GM10266 (cell line): ENCODE results near the gene SPTB.

ENCODE experiments used
- DNase-seq: peaks from one replicate; pipeline ENCODE4 v3.0.0; 2012; ENCODE audit errors: extremely low spot score
- TF ChIP-seq, protein P1 (sequence below): IDR thresholded peaks from 2 replicates; pipeline ENCODE4 v1.5.1; 2012; ENCODE audit warnings: mild to moderate bottlenecking, low read depth; ENCODE audit not compliant: control insufficient read depth, insufficient read depth; ENCODE audit errors: missing control alignments

SPTB gene

GRCh38 chr14:64871344-64871743 is 8.4 kb downstream of the SPTB start:
- TF ChIP-seq, protein P1, sequence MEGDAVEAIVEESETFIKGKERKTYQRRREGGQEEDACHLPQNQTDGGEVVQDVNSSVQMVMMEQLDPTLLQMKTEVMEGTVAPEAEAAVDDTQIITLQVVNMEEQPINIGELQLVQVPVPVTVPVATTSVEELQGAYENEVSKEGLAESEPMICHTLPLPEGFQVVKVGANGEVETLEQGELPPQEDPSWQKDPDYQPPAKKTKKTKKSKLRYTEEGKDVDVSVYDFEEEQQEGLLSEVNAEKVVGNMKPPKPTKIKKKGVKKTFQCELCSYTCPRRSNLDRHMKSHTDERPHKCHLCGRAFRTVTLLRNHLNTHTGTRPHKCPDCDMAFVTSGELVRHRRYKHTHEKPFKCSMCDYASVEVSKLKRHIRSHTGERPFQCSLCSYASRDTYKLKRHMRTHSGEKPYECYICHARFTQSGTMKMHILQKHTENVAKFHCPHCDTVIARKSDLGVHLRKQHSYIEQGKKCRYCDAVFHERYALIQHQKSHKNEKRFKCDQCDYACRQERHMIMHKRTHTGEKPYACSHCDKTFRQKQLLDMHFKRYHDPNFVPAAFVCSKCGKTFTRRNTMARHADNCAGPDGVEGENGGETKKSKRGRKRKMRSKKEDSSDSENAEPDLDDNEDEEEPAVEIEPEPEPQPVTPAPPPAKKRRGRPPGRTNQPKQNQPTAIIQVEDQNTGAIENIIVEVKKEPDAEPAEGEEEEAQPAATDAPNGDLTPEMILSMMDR, result no peak

GRCh38 chr14:64870160-64870559 is 9.5 kb downstream of the SPTB start:
- DNase-seq, result no peak
- TF ChIP-seq, protein P1, result no peak

More at GRCh38 chr14:64871344-64871743, 8.4 kb downstream of the SPTB start:
- no peak for DNase-seq

DNA sequence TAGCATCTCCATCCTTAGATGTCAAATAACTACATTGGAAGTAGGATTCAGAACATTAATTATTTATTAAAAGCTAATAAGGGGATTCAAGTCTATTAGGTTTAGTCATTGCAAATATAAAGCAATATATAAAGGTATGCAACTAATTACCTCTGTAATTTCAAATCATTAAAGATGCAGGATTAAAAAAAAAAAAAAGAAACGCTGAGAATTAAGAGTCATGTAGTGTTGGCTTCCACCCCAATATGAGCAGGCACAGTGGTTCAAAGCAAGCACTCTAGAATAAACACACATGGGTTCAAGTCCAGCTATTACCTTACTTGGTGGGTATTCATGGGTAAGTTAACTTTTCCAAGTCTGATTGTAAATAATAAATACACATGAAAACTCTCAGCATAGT is 10.9 kb downstream of the SPTB start:
- DNase-seq, result no peak
- TF ChIP-seq, protein P1, result no peak

GRCh38 chr14:64868379-64868778 is 11.3 kb downstream of the SPTB start:
- TF ChIP-seq, protein P1, result no peak
- DNase-seq, result no peak

- DNase-seq, result no peak
Observed at GRCh38 chr14:64867182-64867581, 12.5 kb downstream of the SPTB start.

DNA sequence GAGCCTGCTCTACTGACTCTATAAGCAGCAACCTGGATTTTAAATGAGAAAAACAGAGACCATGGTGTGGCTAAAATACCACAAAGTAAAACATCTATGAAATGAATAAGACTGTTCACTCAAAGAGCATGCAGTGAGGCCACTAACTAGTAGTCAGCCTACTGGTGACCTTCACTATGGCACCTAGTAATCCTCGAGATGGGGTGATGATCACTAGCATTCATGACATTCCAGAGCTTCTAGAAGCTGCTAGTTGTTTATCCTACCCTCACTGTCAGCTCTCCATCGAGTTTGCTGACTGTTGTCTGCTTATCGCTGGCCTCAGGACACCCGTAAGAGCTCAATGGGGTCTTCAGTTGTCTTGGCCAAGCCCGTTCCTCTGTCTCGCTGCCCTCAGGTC is 13.7 kb downstream of the SPTB start:
- TF ChIP-seq, protein P1, result no peak
- no peak for DNase-seq

More at GRCh38 chr14:64867182-64867581, 12.5 kb downstream of the SPTB start:
- TF ChIP-seq, protein P1, result no peak

- TF ChIP-seq, protein P1, result no peak
- no peak for DNase-seq
Observed at GRCh38 chr14:64865109-64865508, 14.6 kb downstream of the SPTB start.
